ENCODE measurements around the gene CASR.

Gene CASR

GRCh38 chr3:122312826-122313225 is 129.4 kb downstream of the CASR start:
- DNase-seq, result no peak

DNA sequence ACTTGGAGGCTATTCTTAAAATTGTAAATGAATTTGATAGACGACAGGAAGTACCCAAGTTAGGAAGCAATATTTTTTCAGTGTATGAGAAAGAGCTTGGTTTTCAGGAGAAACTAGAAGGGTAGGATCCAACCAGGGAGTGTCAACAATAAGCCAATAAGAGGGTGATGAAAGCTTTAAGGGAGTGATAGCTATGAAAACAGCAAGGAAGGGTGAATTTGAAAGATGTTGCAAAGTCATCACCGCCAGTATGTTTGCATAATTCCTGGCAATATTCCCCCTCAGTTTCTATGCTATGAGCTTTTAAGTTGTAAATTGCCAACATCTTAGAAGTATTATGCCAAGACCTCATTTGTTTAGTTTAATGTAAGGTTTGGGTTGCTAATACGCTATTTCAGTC is 129.8 kb downstream of the CASR start:
- no peak for DNase-seq

GRCh38 chr3:122314228-122314876 is 130.9 kb downstream of the CASR start:
- DNase-seq, result no peak

DNA sequence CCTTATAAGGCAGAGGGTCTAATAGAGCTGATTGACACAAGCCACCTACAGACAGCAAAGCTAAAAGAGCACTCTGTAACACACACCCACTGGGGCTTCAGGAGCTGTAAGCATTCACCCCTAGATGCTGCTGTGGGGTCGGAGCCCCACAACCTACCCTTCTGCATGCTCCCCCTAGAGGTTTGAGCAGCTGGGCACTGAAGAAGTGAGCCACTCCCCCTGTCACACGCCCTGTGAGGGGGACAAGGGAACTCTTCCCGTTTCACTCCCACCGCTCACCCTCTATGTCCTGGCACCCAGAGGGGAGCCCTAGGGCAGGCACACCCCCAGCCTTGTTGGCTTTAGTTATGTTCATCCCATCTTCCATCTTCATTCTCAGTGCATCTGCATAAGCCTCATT is 132.2 kb downstream of the CASR start:
- no peak for DNase-seq

DNA sequence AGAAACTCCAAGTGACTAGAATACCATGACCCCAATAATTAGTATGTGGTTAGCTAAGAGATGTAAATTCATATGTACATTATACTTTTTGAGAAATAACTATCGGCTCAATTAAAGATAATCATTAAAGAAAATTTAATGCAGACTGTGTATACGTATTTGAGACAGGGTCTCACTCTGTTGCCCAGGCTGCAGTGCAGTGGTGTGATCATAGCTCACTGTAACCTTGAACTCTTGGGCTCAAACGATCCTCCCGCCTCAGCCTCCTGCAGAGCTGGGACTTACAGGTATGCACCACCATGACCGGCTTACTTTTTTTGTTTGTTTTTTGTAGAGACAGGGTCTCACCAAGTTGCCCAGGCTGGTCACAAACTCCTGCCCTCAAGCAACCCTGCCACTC is 132.9 kb downstream of the CASR start:
- no peak for DNase-seq

DNA sequence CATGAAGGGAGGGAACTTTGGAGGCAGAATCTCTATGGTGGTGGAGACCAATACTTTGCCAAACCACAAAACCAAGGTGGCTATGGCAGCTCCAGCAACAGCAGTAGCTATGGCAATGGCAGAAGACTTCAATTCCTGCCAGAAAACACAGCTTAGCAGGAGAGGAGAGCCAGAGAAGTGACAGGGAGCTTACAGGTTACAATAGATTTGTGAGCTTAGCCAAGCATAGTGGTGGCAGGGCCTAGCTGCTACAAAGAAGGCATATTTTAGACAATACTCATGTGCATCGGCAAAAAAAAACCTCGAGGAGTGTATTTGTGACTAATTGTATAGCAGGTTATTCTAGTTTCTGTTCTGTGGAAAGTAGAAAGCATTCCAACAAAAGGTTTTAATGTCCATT is 135.2 kb downstream of the CASR start:
- DNase-seq, result no peak

DNA sequence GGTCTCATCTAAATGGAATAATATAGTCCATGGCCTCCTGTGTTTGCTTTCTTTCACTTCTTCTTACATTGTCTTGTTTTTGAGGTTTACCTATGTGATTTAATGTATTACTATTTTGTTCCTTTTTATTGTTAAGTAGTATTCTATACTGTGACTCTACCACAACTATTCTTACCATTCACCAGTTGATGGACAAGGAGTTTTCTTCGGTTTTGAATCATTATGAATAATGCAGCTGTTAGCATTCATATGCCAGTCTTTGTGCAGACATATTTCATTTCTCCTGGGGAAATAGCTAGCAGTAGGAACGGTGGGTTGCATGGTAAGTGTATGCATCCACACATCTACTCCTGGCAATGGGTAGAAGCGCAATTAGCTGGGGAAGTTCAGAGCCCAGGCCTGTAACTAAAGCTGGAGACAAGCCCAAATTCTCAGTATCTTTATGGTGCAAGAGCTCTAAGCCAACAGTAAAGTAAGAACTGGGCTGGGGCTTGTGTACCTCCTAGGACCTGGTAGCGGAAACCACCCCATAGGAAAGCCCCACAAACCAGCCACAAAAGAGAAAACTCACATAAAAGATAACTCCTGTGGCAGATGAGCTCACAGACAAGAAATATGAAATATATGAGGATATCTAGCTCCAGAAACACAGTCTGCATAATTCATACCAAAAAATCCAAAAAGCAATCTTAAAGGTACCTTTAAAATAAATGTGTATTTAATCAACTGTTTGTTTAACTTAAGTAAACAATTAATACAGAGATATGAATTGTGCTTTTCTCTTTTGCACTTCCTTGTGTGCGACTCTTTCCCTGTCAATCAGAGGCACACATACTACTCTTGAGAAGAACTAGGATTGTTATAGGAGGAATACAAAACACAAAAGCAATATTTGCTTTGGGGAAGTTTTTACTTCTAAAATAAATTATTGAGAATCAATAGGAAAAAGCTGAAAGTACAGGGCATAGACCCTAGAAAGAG is 138.9 kb downstream of the CASR start:
- no peak for DNase-seq

GRCh38 chr3:122324871-122325323 is 141.4 kb downstream of the CASR start, which contains the start of gene CSTA:
Gene CSTA, plus strand, starts transcription at chr3:122325248. Its CDS starts 45 bp downstream, at chr3:122325293.
- no peak for DNase-seq

GRCh38 chr3:122325769-122326168 is 142.3 kb downstream of the CASR start:
- no peak for DNase-seq

GRCh38 chr3:122331886-122332285 is 148.4 kb downstream of the CASR start:
- no peak for DNase-seq

DNA sequence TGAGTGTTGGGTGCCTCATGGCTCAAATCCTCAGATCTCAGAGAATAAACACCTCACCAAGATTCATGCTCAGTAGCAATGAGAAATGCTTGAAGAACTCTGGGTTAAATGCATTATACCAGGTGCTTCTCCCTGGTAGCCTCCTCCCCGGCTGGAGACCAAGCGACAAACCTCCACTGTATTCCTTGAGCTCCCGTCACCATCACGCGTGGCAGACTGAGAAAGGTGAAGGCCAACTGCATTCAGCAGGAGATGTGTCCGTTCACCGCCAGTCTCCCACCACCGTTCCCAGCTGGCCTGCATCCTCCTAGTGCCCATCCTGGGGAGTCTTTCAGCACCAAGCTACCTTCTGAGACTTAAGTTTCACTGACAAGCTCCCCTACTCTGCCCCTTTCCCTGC is 149.1 kb downstream of the CASR start:
- no peak for DNase-seq
